Measurements from ENCODE around the gene HAT1. TPM values are rescaled to one million over a fixed set of nuclear protein-coding genes. Genes with fewer than 3 reads are reported as not detected.

The HAT1 gene
- total and polyA plus RNA-seq, 10 of the 15 experiments (the other 5 are each of a cell fraction or from before 2014, with no cell fraction given) = 60.0 to 225 (median 130) TPM

DNA sequence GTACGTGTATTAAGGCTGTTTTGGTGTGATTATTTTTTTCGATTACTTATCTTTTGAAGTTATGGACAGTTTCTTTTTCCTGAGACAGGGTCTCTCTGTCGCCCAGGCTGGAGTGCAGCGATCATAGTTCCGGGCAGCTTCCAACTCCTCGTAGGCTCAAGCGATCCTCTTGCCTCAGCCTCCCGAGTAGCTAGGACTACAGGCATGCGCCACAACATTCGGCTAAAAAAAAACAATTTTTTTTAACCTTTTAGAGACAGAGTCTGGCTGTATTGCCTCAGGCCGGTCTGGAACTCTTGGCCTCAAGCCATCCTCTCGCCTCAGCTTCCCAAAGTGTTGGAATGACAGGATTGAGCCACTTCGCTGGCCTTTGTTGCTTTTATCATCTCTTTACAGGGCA is 945 bp downstream of the HAT1 start:
- Histone ChIP-seq H3K9ac (ENCODE audit: control insufficient read depth, insufficient read depth, low read length) (peak overlapping the region; percentile 85), H3K79me2 (ENCODE audit: control insufficient read depth, insufficient read depth, low read length) (peaks cover 34% of the 10 kb centered on the region), H4K20me1 (ENCODE audit: control insufficient read depth, insufficient read depth) (no peaks in the 10 kb centered on the region), H3K9me3 (replicated peaks; ENCODE audit: control insufficient read depth, insufficient read depth, low read length) (no peaks in the 10 kb centered on the region), H3K4me1 (ENCODE audit: control insufficient read depth, insufficient read depth, low read length) (0 out of 2 replicates have a peak, but pooled peaks cover 2% of the 10 kb centered on the region), H3K36me3 (ENCODE audit: control insufficient read depth in 2 of 2, insufficient read depth in 2 of 2, low read length in 1 of 2) (peaks cover 0 to 5% of the 10 kb centered on the region in 2 experiments; a peak in 1 of 4 replicates), H3K27ac (ENCODE audit: control insufficient read depth, insufficient read depth) (peak overlapping the region; percentile 87; the same call in 1 of the 2 replicates), H3K4me2 (ENCODE audit: control insufficient read depth, insufficient read depth) (peak overlapping the region; percentile 51), H2AFZ (ENCODE audit: control insufficient read depth, low read depth, low read length) (no peak overlapping the region; the same call in 1 of the 2 replicates), H3K27me3 (replicated peaks in 1 of 2; ENCODE audit: control insufficient read depth in 2 of 2, insufficient read depth in 2 of 2, low read length in 1 of 2) (no peaks in the 10 kb centered on the region), H3K4me3 (peak overlapping the region; percentile 85)
- POLR2A ChIA-PET = interaction anchor here (1.1 to 1.9 kb wide), 4 partner anchors 10 to 30 kb away, joined by 3 to 12 read pairs (median 6); partner anchors contain the start of gene SLC25A12
- in situ Hi-C loops (cut with MboI) (no loop called here), intact Hi-C loops (cut with micrococcal nuclease; ENCODE audit: unreplicated experiment) (no loop called here)
- SMC1A ChIA-PET (ENCODE audit: uncharacterized antibody, unreplicated experiment) = interaction anchor here (1.0 to 1.8 kb wide), 6 partner anchors 9 to 219 kb away, joined by 3 to 5 read pairs (median 4); partner anchors contain the start of gene SLC25A12
- FAIRE-seq = no peak
- RAD21 ChIA-PET (ENCODE audit: unreplicated experiment) = interaction anchor here (1.1 to 1.5 kb wide), 3 partner anchors 29 to 47 kb away, joined by 4 to 7 read pairs (median 4); partner anchors contain the start of gene SLC25A12
- BruUV-seq (replicated peaks) = no TSS peak
- DNase-seq (ENCODE audit: low read depth, low spot score) = no peak
- WGBS (ENCODE audit: insufficient coverage, insufficient replicate concordance, low lambda C conversion rate, missing lambda C conversion rate) = 53% methylated on average over 13 of the region's 13 CpGs
- CTCF ChIA-PET = interaction anchor here (1.0 to 2.0 kb wide), 5 partner anchors 9 to 181 kb away, joined by 3 to 9 read pairs (median 6); partner anchors contain the start of gene DLX2
- no peak for ATAC-seq
- TF ChIP-seq YBX1 (IDR thresholded peaks at IDR 0.05) (no peak), CBX3 (IDR thresholded peaks at IDR 0.05; ENCODE audit: borderline replicate concordance, low read depth) (no peak), HDAC2 (IDR thresholded peaks at IDR 0.05) (no peak), GABPA (IDR thresholded peaks at IDR 0.05; ENCODE audit: low read depth) (no peak), ESRRA (IDR thresholded peaks at IDR 0.05; ENCODE audit: low read length) (no peak), CHD1 (IDR thresholded peaks at IDR 0.05; ENCODE audit: low read depth, low read length) (no peak), PML (IDR thresholded peaks at IDR 0.05; ENCODE audit: low read length) (no peak), POLR2AphosphoS5 (IDR thresholded peaks at IDR 0.05; ENCODE audit: low read length) (no peak), SP1 (IDR thresholded peaks at IDR 0.05; ENCODE audit: low read depth, low read length) (no peak), CREB1 (IDR thresholded peaks at IDR 0.05; ENCODE audit: low read depth) (no peak)
- TF ChIP-seq, protein P1, sequence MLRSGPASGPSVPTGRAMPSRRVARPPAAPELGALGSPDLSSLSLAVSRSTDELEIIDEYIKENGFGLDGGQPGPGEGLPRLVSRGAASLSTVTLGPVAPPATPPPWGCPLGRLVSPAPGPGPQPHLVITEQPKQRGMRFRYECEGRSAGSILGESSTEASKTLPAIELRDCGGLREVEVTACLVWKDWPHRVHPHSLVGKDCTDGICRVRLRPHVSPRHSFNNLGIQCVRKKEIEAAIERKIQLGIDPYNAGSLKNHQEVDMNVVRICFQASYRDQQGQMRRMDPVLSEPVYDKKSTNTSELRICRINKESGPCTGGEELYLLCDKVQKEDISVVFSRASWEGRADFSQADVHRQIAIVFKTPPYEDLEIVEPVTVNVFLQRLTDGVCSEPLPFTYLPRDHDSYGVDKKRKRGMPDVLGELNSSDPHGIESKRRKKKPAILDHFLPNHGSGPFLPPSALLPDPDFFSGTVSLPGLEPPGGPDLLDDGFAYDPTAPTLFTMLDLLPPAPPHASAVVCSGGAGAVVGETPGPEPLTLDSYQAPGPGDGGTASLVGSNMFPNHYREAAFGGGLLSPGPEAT (IDR thresholded peaks at IDR 0.05; ENCODE audit: low read depth) = no peak
- TF ChIP-seq, protein P2, sequence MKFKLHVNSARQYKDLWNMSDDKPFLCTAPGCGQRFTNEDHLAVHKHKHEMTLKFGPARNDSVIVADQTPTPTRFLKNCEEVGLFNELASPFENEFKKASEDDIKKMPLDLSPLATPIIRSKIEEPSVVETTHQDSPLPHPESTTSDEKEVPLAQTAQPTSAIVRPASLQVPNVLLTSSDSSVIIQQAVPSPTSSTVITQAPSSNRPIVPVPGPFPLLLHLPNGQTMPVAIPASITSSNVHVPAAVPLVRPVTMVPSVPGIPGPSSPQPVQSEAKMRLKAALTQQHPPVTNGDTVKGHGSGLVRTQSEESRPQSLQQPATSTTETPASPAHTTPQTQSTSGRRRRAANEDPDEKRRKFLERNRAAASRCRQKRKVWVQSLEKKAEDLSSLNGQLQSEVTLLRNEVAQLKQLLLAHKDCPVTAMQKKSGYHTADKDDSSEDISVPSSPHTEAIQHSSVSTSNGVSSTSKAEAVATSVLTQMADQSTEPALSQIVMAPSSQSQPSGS (IDR thresholded peaks at IDR 0.05; ENCODE audit: low read length) = no peak
- TF ChIP-seq, protein P3, sequence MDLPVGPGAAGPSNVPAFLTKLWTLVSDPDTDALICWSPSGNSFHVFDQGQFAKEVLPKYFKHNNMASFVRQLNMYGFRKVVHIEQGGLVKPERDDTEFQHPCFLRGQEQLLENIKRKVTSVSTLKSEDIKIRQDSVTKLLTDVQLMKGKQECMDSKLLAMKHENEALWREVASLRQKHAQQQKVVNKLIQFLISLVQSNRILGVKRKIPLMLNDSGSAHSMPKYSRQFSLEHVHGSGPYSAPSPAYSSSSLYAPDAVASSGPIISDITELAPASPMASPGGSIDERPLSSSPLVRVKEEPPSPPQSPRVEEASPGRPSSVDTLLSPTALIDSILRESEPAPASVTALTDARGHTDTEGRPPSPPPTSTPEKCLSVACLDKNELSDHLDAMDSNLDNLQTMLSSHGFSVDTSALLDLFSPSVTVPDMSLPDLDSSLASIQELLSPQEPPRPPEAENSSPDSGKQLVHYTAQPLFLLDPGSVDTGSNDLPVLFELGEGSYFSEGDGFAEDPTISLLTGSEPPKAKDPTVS (IDR thresholded peaks at IDR 0.05; ENCODE audit: low read depth, low read length) = no peak
- TF ChIP-seq, protein P4, sequence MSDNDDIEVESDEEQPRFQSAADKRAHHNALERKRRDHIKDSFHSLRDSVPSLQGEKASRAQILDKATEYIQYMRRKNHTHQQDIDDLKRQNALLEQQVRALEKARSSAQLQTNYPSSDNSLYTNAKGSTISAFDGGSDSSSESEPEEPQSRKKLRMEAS (IDR thresholded peaks at IDR 0.05; ENCODE audit: low read depth, low read length) = no peak
- TF ChIP-seq, protein P5, sequence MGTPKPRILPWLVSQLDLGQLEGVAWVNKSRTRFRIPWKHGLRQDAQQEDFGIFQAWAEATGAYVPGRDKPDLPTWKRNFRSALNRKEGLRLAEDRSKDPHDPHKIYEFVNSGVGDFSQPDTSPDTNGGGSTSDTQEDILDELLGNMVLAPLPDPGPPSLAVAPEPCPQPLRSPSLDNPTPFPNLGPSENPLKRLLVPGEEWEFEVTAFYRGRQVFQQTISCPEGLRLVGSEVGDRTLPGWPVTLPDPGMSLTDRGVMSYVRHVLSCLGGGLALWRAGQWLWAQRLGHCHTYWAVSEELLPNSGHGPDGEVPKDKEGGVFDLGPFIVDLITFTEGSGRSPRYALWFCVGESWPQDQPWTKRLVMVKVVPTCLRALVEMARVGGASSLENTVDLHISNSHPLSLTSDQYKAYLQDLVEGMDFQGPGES (IDR thresholded peaks at IDR 0.05) = no peak
